NK-92 (cell line): Measurements from ENCODE around the gene ATG4D.

Source experiments
- DNase-seq: peaks from one replicate; lab custom pipeline; 2025; ENCODE audit not compliant: unreplicated experiment; lab: John Stamatoyannopoulos, UW

Gene ATG4D

GRCh38 chr19:10543420-10544241, at the start of gene ATG4D:
TSS of gene ATG4D (plus strand) at chr19:10543904. CDS start at chr19:10544091, 187 bp downstream.
- no peak for DNase-seq

GRCh38 chr19:10497371-10497770, 46.3 kb upstream of the ATG4D start:
- DNase-seq = no peak

GRCh38 chr19:10499550-10500246, 44.0 kb upstream of the ATG4D start:
- DNase-seq = no peak

DNA sequence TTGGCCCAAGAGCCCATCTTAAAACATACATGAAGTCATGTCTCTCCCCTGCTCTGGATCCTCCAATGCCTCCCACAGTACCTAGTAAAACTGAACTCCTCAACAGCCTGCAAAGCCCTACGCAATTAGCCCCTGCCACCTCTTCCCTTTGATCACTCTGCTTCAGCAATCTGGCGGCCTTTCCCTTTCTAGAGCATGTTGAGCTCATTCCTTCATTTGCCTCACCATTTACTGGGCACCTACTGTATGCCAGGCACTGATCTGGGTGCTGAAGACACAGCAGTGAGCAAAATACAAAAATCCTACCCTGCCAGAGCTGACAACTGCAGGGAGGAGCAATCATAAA, 43.5 kb upstream of the ATG4D start:
- DNase-seq = no peak

DNA sequence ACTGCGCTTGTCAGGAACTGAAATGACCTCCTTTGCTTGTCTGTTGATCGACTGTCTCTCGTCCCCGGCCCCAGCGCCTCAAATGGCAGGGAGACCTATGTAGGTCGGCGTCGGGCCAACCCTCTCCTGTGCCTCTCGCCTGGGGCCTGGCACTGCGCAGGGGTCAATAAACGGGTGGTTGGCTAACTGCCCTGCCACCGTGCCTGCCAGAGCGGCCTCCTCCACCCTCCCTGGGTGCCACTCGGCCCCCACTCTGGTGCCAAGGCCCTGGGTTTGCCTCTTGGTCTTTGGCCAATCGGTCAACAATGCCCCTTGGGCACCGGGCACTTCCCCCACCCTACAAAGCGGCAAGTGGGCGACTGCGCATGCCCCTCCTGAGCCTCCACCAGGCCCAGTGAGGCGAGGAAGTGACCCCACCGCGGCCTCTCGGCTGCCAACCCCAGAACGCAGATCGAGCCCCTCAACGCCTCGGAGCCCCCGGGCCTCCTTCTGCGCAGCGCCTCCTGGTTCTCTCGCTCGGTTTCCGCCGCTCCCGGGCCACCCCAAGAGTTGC, 41.7 kb upstream of the ATG4D start:
- no peak for DNase-seq

DNA sequence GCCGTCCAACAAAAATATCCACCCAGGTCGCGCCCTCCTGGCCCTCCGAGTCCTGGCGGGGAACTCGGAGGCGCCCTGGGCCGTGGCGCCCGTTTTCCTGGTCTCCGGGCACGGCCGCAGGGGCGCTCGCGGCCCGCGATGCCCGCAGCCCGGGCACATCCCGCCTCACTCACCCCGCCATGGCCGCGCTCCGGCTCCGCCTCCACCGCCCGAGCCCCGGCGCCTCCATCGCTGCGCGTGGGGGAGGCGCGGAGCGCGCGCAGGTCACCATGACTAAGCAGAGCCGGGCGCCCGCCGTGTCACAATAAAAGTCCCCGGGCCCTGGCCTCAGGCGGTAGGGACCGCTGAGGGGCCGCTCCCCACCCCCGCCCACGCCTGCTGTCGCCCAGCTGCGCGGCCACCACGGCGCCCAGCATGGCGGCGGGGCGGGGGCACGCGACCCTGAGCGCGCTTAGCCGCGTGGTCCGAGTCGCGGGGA, 41.1 kb upstream of the ATG4D start:
- no peak for DNase-seq

DNA sequence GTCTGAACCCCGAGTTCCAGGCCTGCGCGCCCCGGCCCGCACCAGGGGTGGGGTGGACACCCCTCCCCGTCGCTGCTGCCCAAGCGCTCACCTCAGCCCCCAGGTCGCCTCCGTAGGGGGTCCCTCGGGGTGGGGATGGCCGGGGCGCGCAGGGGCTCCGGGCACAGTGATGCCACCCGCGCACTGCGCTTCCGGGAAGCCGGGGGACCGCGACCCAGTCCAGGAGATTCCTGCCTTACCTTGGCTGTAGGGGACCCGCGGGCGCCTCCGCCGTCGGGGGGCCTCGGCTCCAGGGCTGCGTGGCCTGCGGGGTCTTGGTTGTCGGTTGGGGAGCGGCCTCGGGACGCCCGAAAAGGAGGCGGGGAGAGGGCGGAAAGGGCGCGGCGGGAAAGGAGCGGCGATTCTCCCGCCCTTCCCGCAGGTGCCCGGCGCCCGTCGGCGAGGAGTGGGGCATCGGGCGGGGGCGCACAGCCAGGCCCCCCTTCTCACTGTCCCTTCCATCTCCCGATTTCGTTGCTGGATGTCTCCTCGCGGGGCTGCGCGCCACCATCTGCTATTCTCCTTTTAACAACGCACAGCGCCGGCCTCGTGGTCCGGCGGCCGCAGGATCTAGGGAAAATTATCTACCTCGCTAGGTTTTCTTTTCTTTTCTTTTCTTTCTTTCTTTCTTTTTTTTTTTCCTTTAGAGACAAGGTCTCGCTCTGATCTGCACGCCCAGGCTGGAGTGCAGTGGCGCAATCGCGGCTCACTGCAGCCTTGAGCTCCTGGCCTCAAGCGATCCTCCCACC, 40.5 kb upstream of the ATG4D start, which contains the start of gene KEAP1:
TSS of gene KEAP1 (minus strand) at position 355 of the 788 bp plus-strand sequence. CDS start 3,323 bp downstream, outside the sequence.
- DNase-seq = no peak

DNA sequence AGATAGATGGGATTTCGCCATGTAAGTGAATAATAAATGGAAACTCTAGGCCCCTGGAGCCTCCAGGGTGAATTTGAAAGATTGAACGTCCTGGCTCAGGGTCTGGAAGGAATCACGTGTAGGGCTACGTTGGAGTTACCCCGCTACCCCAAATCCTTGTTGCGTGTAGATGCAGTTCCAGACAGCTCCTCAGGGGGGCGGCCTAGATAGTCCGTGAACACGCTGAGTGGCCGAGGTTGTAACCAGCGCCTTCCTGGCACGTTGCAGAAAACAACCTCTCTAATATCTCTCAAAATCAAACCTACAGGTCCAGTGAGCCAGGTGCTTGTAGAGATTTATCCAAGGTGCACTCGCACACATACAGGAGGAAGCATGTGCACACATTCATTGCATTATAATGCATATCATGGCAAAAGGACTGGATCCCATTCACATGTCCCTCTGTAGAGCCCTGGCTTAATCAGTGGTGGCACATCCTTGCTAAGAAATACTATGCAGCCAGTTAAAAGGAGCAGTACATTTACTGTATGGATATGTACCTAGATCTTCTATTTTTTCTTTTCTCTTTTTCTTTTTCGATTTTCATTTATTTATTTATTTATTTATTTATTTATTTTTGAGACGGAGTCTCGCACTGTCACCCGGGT, 38.0 kb upstream of the ATG4D start:
- DNase-seq = no peak

GRCh38 chr19:10508036-10508435, 35.7 kb upstream of the ATG4D start:
- DNase-seq = no peak

DNA sequence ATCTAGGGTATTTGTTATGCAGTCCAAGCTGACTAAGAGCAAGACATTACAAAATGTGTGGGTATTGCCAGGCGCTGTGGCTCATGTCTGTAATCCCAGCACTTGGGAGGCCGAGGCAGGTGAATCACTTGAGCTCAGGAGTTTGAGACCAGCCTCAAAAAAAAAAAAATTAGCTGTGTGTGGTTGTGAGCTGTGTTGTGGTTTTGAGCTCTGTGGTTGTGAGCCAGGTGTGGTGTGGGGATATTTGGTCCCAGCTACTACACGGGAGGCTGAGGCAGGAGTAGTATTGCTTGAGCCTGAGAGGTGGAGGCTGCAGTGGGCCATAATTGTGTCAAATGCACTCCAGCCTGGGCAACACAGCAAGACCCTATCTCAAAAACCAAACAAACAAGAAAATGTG, 35.0 kb upstream of the ATG4D start:
- no peak for DNase-seq

DNA sequence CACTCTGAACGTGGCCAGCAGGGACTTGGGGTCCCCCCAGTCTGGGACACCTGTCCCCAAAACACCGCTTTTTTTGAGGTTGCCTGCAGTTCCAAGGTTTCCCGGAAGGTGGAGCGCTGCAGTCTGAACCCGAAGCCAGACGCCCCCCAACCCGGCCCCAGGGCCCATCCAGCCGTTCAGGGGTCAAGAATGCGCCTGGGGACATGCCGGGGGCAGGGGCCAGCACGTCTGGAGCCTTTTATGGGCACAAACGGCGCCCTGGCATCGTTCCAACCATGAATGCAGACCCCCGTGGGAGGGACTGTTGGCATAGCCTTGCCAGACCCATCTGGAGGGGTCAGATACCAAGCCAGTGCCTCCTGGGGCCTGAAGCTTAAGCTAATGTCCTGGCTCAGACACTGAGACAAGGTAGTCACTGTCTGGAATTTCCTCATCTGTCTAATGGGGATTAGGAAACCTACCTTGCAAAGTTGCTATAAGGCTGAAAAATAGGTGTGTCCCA, 33.4 kb upstream of the ATG4D start:
- no peak for DNase-seq

DNA sequence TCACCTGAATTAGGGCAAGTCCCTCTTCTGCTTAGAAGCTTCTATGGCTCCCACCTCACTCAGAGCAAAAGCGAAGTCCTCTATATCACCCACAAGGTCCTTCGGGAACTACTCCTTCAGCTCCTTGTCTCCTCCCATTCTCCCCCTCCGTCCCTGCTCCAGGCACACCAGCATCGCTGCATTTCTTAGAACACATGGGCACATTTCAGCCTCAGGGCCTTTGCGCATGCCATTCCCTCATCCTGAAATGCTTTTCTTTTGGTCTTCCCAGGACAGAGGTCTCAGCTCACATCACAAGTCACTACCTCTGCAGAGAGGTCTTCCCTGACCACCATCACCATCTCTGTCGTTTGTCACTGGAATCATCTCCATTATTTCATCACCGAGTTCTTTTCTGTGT, 30.5 kb upstream of the ATG4D start:
- DNase-seq = no peak

DNA sequence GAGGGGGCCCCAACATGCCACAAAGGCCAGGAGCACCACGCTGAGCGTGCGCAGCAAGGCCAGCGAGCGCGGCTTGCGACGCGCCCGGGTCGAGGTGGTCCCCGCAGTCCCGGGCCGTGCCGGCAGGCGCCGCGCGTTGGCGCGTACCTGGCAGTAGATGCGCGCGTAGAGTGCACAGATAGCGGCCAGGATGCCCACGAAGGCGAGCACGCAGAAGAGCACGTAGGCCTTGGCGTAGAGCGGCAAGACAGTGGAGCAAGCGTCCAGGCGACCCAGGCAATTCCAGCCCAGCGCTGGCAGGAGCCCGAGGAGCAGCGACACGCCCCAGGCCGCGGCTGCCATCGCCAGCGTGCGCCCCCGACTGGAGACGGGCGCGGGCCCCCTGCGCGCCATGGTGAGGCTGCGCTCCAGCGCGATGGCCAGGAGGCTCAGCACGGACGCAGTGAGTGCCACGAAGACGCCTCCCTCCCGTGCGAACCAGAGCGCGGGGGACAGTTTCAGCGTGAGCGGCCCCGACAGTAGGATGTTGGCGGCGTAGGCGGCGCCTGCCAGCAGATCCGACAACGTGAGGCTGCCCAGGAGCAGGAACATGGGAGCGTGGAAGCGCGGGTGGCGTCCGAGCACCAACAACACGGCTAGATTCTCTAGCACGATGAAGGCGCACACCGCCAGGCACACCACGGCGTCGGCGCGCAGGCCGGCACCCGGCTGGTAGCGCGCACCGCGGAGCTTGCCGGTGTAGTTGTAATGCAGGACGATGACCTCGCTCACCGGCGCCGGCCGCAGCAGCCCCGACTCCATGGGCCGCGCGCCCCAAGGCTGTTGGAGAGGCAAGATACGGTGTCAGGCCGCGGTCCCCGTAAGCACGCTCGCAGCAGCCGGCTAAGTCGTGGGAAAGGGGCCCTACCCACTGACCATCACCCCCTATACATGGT, 29.2 kb upstream of the ATG4D start:
- DNase-seq = no peak

DNA sequence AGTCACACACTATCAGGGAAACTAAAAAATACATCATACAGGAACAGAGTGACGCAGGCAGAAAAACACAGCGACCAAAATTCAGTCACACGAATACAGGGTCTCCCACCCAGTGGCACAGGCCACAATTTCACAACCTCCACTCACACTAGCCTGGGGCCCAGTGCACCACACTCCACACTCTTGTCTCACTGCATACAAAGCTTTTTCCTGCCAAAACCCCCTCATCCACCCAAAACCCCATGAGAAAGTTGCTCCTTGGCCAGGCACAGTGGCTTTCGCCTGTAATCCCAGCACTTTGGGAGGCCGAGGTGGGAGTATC, 27.7 kb upstream of the ATG4D start:
- no peak for DNase-seq

DNA sequence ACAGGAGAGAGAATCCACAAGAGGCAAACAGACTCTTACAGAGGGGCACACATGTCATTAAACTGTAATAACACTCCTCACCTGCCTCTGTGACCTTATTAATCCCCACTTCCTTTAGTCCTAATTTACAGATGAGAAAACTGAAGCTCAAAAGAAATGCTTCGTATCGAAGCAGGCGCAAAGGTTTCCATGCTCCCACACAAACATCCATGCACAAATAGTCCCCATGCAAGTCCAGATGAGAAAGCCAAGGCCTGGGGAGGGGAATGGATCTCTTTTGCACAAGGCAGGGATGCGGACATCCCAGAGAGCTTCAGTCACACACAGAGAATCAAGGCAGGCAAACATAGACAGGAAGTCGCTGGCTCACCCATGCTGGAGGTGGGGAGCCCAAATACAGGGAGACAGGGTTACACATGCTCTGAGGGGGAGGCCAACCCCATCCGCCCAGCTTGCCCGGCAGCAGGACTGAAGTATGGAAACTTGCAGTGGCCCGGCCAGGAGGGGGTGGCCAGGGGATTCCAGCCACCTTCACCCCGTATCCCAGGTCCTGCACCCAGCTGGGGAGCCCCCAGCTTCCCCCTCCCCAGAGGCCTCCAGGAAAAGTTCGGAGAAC, 26.9 kb upstream of the ATG4D start:
- no peak for DNase-seq

GRCh38 chr19:10517361-10517759, 26.3 kb upstream of the ATG4D start, which contains the start of gene S1PR5:
TSS of gene S1PR5 (minus strand) at chr19:10517447. CDS start at chr19:10515011, 2,436 bp downstream.
- DNase-seq = no peak

DNA sequence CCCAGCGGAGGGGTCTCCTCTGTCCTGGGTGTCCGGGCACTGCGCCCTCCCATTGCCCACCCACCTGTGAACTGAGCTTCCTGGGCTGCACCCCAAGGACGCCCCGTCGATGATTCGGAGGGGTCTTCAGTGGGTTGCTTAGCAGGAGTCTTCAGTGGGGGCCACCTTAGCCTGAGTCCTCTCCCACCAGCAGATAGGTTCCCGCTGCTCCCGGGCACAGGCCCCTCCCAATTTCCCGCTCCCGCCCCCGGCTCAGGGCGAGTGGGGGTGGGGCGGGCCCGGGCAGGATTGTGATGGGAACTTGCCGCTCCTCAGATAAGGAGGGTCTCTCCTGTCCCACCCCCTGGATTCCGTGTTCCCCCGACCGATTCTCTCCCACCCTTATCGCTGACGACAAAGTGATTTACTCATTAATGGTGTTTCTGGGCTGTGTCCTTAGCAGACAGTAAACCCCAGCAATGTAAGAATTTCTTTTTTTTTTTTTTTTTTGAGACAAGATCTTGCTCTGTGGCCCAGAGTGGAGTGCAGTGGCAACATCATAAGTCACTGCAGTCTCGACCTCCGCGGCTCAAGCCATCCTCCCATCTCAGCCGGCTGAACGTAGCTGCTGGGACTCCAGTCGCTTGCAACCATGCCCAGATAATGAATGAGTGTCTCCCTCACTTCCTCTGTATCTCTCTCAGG, 25.8 kb upstream of the ATG4D start:
- DNase-seq = no peak
